Measurements from ENCODE around the gene PHLDA1. TPM values are rescaled to one million over a fixed set of nuclear protein-coding genes. Genes with fewer than 3 reads are reported as not detected.
A peak's percentile ranks its signal among the peaks of the same experiment; 100 is the strongest.

Gene PHLDA1
- total and polyA plus RNA-seq, 9 of the 15 experiments (the other 6 are each of a cell fraction or from before 2014, with no cell fraction given) = 0.15 to 2.9 (median 0.54) TPM

DNA sequence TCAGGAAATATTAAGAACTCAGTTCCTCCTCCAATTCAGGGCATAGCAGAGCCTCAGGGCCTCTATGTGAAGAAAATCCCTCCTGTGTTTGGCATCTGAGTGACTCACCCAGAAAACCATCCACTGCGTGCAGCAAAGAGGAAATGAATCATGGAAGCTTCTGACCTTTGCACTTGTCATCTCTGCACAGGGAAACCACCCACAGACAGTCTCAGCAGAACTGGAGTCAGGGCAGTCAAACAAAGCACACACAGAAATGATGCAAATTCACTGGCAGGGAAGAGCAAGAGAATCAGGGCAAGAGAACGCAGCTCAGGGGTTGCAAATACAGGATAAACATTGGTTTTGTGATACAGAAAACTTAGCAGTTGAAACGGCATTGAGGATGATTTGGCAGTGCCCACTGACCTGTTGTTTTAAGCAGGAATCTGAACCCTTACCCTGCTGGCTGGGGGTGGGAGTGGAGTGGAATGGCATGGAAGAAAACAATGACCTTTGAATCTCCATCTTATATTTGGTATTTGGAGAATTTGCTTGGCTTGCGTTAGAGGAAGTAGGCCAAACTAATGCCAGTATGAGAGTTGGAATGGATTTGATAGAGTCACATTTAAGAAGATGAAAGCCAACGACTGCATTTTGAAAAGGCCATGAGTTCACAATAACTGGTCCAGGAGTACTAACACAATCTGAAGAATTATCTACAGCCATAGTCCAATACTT is 53.5 kb downstream of the PHLDA1 start (continued):
- TF ChIP-seq CBX3 (IDR thresholded peaks at IDR 0.05; ENCODE audit: borderline replicate concordance in 1 of 2, low read length in 2 of 2) (no peak), TAF15 (IDR thresholded peaks at IDR 0.05; ENCODE audit: low read depth, low read length) (no peak), CTBP1 (IDR thresholded peaks at IDR 0.05; ENCODE audit: borderline replicate concordance) (peak; percentile 56; the same call in 1 of the 2 replicates), MYBL2 (IDR thresholded peaks at IDR 0.05; ENCODE audit: low read depth) (no peak), MYBL2 (CRISPR knock-in tag; IDR thresholded peaks at IDR 0.05; ENCODE audit: borderline replicate concordance) (no peak), ELF1 (tag; IDR thresholded peaks at IDR 0.05) (0 out of 2 replicates have a peak, but pooled peaks have one; percentile 44), DMBX1 (CRISPR knock-in tag; IDR thresholded peaks at IDR 0.05; ENCODE audit: borderline replicate concordance) (no peak), ZNF584 (CRISPR knock-in tag; IDR thresholded peaks at IDR 0.05; ENCODE audit: low read depth) (peak; percentile 78), CREB1 (IDR thresholded peaks at IDR 0.05) (no peak), CREB1 (CRISPR knock-in tag; IDR thresholded peaks at IDR 0.05) (peak; percentile 39), RAD21 (CRISPR knock-in tag; conservative IDR thresholded peaks at IDR 0.05 in 1 of 2, IDR thresholded peaks at IDR 0.05 in 1 of 2) (peak; percentile 6 to 13; a peak in 1 of 4 replicates), CXXC5 (CRISPR knock-in tag; IDR thresholded peaks at IDR 0.05) (0 out of 2 replicates have a peak, but pooled peaks have one; percentile 17)
- TF ChIP-seq, protein P1, sequence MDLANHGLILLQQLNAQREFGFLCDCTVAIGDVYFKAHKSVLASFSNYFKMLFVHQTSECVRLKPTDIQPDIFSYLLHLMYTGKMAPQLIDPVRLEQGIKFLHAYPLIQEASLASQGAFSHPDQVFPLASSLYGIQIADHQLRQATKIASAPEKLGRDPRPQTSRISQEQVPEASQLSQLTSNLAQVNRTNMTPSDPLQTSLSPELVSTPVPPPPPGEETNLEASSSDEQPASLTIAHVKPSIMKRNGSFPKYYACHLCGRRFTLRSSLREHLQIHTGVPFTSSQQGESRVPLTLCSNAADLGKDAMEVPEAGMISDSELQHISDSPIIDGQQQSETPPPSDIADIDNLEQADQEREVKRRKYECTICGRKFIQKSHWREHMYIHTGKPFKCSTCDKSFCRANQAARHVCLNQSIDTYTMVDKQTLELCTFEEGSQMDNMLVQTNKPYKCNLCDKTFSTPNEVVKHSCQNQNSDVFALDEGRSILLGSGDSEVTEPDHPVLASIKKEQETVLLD (IDR thresholded peaks at IDR 0.05) = no peak
- TF ChIP-seq, protein P2, sequence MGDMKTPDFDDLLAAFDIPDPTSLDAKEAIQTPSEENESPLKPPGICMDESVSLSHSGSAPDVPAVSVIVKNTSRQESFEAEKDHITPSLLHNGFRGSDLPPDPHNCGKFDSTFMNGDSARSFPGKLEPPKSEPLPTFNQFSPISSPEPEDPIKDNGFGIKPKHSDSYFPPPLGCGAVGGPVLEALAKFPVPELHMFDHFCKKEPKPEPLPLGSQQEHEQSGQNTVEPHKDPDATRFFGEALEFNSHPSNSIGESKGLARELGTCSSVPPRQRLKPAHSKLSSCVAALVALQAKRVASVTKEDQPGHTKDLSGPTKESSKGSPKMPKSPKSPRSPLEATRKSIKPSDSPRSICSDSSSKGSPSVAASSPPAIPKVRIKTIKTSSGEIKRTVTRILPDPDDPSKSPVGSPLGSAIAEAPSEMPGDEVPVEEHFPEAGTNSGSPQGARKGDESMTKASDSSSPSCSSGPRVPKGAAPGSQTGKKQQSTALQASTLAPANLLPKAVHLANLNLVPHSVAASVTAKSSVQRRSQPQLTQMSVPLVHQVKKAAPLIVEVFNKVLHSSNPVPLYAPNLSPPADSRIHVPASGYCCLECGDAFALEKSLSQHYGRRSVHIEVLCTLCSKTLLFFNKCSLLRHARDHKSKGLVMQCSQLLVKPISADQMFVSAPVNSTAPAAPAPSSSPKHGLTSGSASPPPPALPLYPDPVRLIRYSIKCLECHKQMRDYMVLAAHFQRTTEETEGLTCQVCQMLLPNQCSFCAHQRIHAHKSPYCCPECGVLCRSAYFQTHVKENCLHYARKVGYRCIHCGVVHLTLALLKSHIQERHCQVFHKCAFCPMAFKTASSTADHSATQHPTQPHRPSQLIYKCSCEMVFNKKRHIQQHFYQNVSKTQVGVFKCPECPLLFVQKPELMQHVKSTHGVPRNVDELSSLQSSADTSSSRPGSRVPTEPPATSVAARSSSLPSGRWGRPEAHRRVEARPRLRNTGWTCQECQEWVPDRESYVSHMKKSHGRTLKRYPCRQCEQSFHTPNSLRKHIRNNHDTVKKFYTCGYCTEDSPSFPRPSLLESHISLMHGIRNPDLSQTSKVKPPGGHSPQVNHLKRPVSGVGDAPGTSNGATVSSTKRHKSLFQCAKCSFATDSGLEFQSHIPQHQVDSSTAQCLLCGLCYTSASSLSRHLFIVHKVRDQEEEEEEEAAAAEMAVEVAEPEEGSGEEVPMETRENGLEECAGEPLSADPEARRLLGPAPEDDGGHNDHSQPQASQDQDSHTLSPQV (IDR thresholded peaks at IDR 0.05) = peak; percentile 39; the same call in 1 of the 2 replicates
- TF ChIP-seq, protein P3, sequence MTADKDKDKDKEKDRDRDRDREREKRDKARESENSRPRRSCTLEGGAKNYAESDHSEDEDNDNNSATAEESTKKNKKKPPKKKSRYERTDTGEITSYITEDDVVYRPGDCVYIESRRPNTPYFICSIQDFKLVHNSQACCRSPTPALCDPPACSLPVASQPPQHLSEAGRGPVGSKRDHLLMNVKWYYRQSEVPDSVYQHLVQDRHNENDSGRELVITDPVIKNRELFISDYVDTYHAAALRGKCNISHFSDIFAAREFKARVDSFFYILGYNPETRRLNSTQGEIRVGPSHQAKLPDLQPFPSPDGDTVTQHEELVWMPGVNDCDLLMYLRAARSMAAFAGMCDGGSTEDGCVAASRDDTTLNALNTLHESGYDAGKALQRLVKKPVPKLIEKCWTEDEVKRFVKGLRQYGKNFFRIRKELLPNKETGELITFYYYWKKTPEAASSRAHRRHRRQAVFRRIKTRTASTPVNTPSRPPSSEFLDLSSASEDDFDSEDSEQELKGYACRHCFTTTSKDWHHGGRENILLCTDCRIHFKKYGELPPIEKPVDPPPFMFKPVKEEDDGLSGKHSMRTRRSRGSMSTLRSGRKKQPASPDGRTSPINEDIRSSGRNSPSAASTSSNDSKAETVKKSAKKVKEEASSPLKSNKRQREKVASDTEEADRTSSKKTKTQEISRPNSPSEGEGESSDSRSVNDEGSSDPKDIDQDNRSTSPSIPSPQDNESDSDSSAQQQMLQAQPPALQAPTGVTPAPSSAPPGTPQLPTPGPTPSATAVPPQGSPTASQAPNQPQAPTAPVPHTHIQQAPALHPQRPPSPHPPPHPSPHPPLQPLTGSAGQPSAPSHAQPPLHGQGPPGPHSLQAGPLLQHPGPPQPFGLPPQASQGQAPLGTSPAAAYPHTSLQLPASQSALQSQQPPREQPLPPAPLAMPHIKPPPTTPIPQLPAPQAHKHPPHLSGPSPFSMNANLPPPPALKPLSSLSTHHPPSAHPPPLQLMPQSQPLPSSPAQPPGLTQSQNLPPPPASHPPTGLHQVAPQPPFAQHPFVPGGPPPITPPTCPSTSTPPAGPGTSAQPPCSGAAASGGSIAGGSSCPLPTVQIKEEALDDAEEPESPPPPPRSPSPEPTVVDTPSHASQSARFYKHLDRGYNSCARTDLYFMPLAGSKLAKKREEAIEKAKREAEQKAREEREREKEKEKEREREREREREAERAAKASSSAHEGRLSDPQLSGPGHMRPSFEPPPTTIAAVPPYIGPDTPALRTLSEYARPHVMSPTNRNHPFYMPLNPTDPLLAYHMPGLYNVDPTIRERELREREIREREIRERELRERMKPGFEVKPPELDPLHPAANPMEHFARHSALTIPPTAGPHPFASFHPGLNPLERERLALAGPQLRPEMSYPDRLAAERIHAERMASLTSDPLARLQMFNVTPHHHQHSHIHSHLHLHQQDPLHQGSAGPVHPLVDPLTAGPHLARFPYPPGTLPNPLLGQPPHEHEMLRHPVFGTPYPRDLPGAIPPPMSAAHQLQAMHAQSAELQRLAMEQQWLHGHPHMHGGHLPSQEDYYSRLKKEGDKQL (CRISPR knock-in tag; IDR thresholded peaks at IDR 0.05; ENCODE audit: borderline replicate concordance) = no peak

Data from K562 (cell line).